ENCODE results near the gene POFUT2. TPM values are rescaled to one million over a fixed set of nuclear protein-coding genes. Genes with fewer than 3 reads are reported as not detected.
"Not testable (repeated sequence)": the region's sequence is repeated elsewhere in the genome, so short reads cannot be mapped to it uniquely, and the experiment has no call there.

POFUT2 gene
- total RNA-seq, 4 donors from 2014 or later = 19.5 to 66.3 (median 35.1) TPM

DNA sequence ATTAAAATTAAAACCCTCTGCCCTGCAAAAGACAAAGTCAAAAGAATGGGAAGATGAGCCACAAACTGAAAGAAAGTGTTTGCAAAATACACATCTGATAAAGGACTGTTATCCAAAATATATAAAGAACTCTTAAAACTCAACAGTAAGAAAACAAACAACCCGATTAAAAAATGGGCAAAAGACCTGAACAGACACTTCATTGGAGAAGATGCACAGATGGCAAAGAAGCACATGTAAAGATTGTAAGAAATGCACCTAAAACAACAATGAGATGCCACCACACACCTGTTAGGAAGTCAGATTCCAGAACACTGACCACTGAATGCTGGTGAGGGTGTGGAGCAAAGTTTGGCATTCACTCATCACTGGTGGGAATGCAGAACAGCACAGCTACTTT is 24.6 kb upstream of the POFUT2 start:
- H3K9me3 ChIP-seq = no peaks in the 10 kb centered on the region
- no peak overlapping the region for H3K4me3 ChIP-seq
- H3K36me3 ChIP-seq = no peaks in the 10 kb centered on the region
- TF ChIP-seq EP300 (IDR thresholded peaks at IDR 0.05) = no peak
- no peak for TF ChIP-seq POLR2A (IDR thresholded peaks at IDR 0.05)
- TF ChIP-seq CTCF (IDR thresholded peaks at IDR 0.05) = no peak
- WGBS, 2 donors = 90 to 91% methylated on average over 1 of the region's 1 CpG
- H3K4me1 ChIP-seq = peaks cover 0 to 41% (median 25%) of the 10 kb centered on the region in 4 donors
- no peaks in the 10 kb centered on the region for H3K27me3 ChIP-seq
- DNase-seq (ENCODE audit: low spot score in 2 of 2) = no peak
- no peak overlapping the region for H3K27ac ChIP-seq

DNA sequence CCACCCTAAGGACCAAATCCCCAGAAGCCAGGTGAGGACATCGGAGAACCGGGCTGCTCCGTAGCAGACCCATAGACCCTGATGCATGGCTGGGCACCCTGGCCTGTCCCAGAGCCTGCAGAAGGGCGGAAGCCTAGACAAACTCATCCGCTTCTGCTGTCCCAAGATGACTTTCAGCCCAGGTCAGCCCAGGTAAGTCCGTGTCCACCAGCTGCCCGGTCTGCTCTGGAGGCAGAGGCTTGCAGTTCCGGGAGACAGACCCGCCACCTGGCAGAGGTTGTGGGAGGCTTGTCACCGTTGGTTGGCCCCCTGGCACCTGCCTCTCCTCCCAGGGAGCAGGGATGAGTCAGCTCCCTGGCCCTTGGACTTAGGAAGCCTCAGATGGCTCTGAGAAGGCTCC is 22.8 kb upstream of the POFUT2 start:
- H3K4me1 ChIP-seq = peaks cover 0 to 40% (median 27%) of the 10 kb centered on the region in 4 donors
- H3K36me3 ChIP-seq = no peaks in the 10 kb centered on the region
- no peaks in the 10 kb centered on the region for H3K27me3 ChIP-seq
- H3K27ac ChIP-seq = no peak overlapping the region
- no peaks in the 10 kb centered on the region for H3K9me3 ChIP-seq
- DNase-seq (ENCODE audit: low spot score in 2 of 2) = no peak
- 92 to 98% methylated on average over 10 of the region's 10 CpGs for WGBS, 2 donors
- no peak overlapping the region for H3K4me3 ChIP-seq
- no peak for TF ChIP-seq POLR2A (IDR thresholded peaks at IDR 0.05)
- TF ChIP-seq EP300 (IDR thresholded peaks at IDR 0.05) = no peak
- TF ChIP-seq CTCF (IDR thresholded peaks at IDR 0.05) = no peak

GRCh38 chr21:45309987-45310381 is 22.3 kb upstream of the POFUT2 start:
- WGBS, 2 donors = 75 to 81% methylated on average over 3 of the region's 3 CpGs
- no peak overlapping the region for H3K4me3 ChIP-seq
- H3K27me3 ChIP-seq = no peaks in the 10 kb centered on the region
- H3K27ac ChIP-seq = peak overlapping the region in 2 of 4 donors; percentile 75 to 85
- H3K4me1 ChIP-seq = peaks cover 0 to 40% (median 27%) of the 10 kb centered on the region in 4 donors
- H3K9me3 ChIP-seq = no peaks in the 10 kb centered on the region
- no peaks in the 10 kb centered on the region for H3K36me3 ChIP-seq
- no peak for DNase-seq (ENCODE audit: low spot score in 2 of 2)
- TF ChIP-seq EP300 (IDR thresholded peaks at IDR 0.05) = no peak
- no peak for TF ChIP-seq POLR2A (IDR thresholded peaks at IDR 0.05)

GRCh38 chr21:45309069-45309986 is 21.6 kb upstream of the POFUT2 start:
- peak overlapping the region in 3 of 4 donors; percentile 64 to 85 (median 75) for H3K27ac ChIP-seq
- DNase-seq (ENCODE audit: low spot score in 2 of 2) = no peak
- WGBS, 2 donors = 64 to 65% methylated on average over 26 to 27 of the region's 27 CpGs
- no peaks in the 10 kb centered on the region for H3K9me3 ChIP-seq
- TF ChIP-seq EP300 (IDR thresholded peaks at IDR 0.05) (no peak), CTCF (IDR thresholded peaks at IDR 0.05) (peak in 4 of 5 experiments; percentile 46 to 67 (median 54))
- H3K27me3 ChIP-seq = no peaks in the 10 kb centered on the region
- H3K36me3 ChIP-seq = no peaks in the 10 kb centered on the region
- no peak overlapping the region for H3K4me3 ChIP-seq
- peaks cover 0 to 40% (median 27%) of the 10 kb centered on the region in 4 donors for H3K4me1 ChIP-seq

DNA sequence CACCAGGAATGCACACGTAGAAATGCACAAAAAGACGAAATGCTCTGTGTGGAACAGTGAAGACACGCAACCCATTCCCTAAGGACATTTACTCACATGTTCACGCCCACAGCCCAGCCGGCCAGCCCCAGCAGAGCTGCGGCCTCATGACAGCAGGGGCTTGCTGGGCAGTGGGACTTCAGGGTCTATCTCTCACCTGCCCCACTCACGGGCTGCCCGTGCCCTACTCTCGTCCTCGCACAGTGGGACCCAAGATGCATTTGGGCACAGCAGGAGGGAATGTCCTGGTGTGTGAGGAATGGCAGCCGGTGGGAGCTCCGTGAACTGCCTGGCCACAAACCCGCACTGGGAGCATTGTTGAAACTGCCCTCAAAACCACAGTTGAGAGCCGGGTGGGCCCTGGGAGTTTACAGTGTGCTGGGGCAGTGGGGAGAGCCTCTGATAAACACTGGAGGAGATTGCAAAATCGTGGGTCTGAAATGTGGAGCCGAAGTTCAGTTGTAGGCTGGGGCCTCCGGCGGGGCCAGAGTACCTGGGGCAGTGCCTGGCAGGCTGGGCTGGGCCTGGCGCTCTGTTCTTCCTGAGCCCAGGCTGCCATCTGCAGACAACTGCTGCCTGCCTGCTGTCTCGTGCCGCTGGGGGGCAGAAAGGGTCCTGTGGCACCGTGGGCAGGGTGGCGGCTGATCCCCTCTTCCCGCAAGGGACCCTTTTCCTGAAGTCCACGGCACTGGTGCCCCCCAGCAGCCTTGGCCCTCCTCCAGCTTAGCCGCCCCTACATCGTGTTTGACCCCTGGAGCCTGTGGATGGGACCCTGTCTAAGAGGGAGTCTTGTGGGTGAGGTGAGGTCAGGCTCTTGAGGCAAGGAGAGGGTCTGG is 20.7 kb upstream of the POFUT2 start:
- DNase-seq (ENCODE audit: low spot score in 2 of 2) = no peak

DNA sequence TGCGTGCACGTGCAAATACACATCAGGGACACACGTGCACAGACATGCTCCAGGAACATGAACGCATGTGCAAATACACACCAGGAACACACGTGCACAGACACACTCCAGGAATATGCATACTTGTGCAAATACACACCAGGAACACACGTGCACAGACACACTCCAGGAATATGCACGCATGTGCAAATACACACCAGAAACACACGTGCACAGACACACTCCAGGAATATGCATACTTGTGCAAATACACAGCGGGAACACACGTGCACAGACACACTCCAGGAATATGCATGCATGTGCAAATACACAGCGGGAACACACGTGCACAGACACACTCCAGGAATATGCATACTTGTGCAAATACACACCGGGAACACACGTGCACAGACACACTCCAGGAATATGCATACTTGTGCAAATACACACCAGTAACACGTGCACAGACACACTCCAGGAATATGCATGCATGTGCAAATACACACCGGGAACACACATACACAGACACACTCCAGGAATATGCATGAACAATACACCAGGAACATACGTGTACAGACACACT is 20.0 kb upstream of the POFUT2 start:
- not testable (repeated sequence) for DNase-seq (ENCODE audit: low spot score in 2 of 2); H3K4me3 ChIP-seq; H3K9me3 ChIP-seq; H3K36me3 ChIP-seq; H3K27me3 ChIP-seq
- WGBS, 2 donors = 75 to 80% methylated on average over 17 of the region's 17 CpGs
- Histone ChIP-seq H3K27ac (peak overlapping the region in 2 of 4 donors; percentile 61 to 86), H3K4me1 (peaks cover 0 to 41% (median 28%) of the 10 kb centered on the region in 4 donors)

More for the DNA sequence above, 20.7 kb upstream of the POFUT2 start:
- H3K27me3 ChIP-seq = no peaks in the 10 kb centered on the region
- no peak overlapping the region for H3K4me3 ChIP-seq
- peaks cover 0 to 40% (median 27%) of the 10 kb centered on the region in 4 donors for H3K4me1 ChIP-seq
- WGBS, 2 donors = 48 to 51% methylated on average over 22 to 27 of the region's 27 CpGs
- peak overlapping the region; percentile 48 to 85 (median 70) for H3K27ac ChIP-seq
- no peaks in the 10 kb centered on the region for H3K9me3 ChIP-seq
- TF ChIP-seq CTCF (IDR thresholded peaks at IDR 0.05) (no peak), EP300 (IDR thresholded peaks at IDR 0.05) (peak in 1 of 2 donors; percentile 13)
- H3K36me3 ChIP-seq = no peaks in the 10 kb centered on the region
